GM23338 (cell line): ENCODE data around the gene RAD51B. TPM values are rescaled to one million over a fixed set of nuclear protein-coding genes. Genes with fewer than 3 reads are reported as not detected.

Source experiments
- ATAC-seq: fragments of 200-7000 bp; cut with Tn5 transposase; 3 replicates; pipeline ENCODE4 v1.9.1; 2020
- DNase-seq: peaks from one replicate; pipeline ENCODE4 v3.0.0-alpha.2; 2015; ENCODE audit warnings: low spot score
- H2AFZ ChIP-seq: fragments of 200-600 bp; sonication (generic); 2 replicates; pipeline ENCODE4 v1.8.0; 2016; ENCODE audit warnings: antibody characterized with exemption, mild to moderate bottlenecking, moderate library complexity
- H3F3A ChIP-seq: fragments of 200-600 bp; sonication (generic); replicated peaks from 2 replicates; pipeline ENCODE4 v1.8.0; 2017; ENCODE audit warnings: antibody characterized with exemption, mixed run types, low read depth
- H3K27ac ChIP-seq: fragments of 200-600 bp; sonication (generic); 2 replicates; pipeline ENCODE4 v1.6.1; 2016; ENCODE audit warnings: low read depth
- H3K27me3 ChIP-seq: fragments of 200-600 bp; sonication (generic); 2 replicates; pipeline ENCODE4 v1.8.0; 2016; ENCODE audit warnings: mild to moderate bottlenecking, mixed run types, moderate library complexity; ENCODE audit not compliant: insufficient read depth
- H3K36me3 ChIP-seq: fragments of 200-600 bp; sonication (generic); 2 replicates; pipeline ENCODE4 v1.8.0; 2016; ENCODE audit warnings: mild to moderate bottlenecking; ENCODE audit not compliant: insufficient read depth
- H3K4me1 ChIP-seq: fragments of 200-600 bp; sonication (generic); 2 replicates; pipeline ENCODE4 v1.8.0; 2016; ENCODE audit warnings: mild to moderate bottlenecking, moderate library complexity; ENCODE audit not compliant: insufficient read depth
- H3K4me2 ChIP-seq: fragments of 200-600 bp; sonication (generic); 2 replicates; pipeline ENCODE4 v1.7.1; 2017; ENCODE audit warnings: mixed run types
- H3K4me3 ChIP-seq: fragments of 200-600 bp; sonication (generic); 2 replicates; pipeline ENCODE4 v1.6.1; 2016; ENCODE audit warnings: mixed run types
- H3K79me2 ChIP-seq: fragments of 200-600 bp; sonication (generic); replicated peaks from 2 replicates; pipeline ENCODE4 v1.8.0; 2017; ENCODE audit warnings: mild to moderate bottlenecking; ENCODE audit not compliant: insufficient read depth
- H3K9me2 ChIP-seq: fragments of 200-600 bp; sonication (generic); 2 replicates; pipeline ENCODE4 v1.8.0; 2017; ENCODE audit not compliant: insufficient read depth
- H4K20me1 ChIP-seq: fragments of 200-600 bp; sonication (generic); replicated peaks from 2 replicates; pipeline ENCODE4 v1.8.0; 2017; ENCODE audit warnings: mild to moderate bottlenecking; ENCODE audit not compliant: insufficient read depth
- H3K27ac Mint-ChIP-seq: 2 replicates; pipeline ENCODE4 v1.8.0; 2020; ENCODE audit warnings: inconsistent platforms, mild to moderate bottlenecking, moderate library complexity, mixed read lengths
- H3K27me3 Mint-ChIP-seq: 3 replicates; pipeline ENCODE4 v1.8.0; 2022; ENCODE audit warnings: low read depth, mild to moderate bottlenecking, moderate library complexity, mixed read lengths, inconsistent platforms; ENCODE audit not compliant: insufficient read depth, poor library complexity
- H3K36me3 Mint-ChIP-seq: 3 replicates; pipeline ENCODE4 v1.8.0; 2021; ENCODE audit warnings: low read depth, mild to moderate bottlenecking, inconsistent platforms, moderate library complexity, mixed read lengths
- H3K4me1 Mint-ChIP-seq: 3 replicates; pipeline ENCODE4 v1.8.0; 2020; ENCODE audit warnings: mild to moderate bottlenecking, inconsistent platforms, mixed read lengths
- H3K4me3 Mint-ChIP-seq: 3 replicates; pipeline ENCODE4 v1.8.0; 2021; ENCODE audit warnings: moderate library complexity, mild to moderate bottlenecking, inconsistent platforms, mixed read lengths
- H3K9me3 Mint-ChIP-seq: 3 replicates; pipeline ENCODE4 v1.8.0; 2020; ENCODE audit warnings: moderate library complexity, mild to moderate bottlenecking, inconsistent platforms, mixed read lengths
- CREB1 ChIP-seq: fragments of 250-450 bp; sonication (Bioruptor Pico); IDR thresholded peaks from 2 replicates; pipeline ENCODE4 v1.5.0; 2020; ENCODE audit warnings: low read depth, mild to moderate bottlenecking, moderate library complexity
- CTCF ChIP-seq, 2 experiments: fragments of 200-600 bp in 1 of 2; sonication (generic) in 1 of 2; conservative IDR thresholded peaks; 2 replicates each; pipeline versions ENCODE4 v1.5.1 to v1.6.1; 2016 to 2017; ENCODE audit warnings: antibody characterized with exemption in 2 of 2, low read depth in 2 of 2, mild to moderate bottlenecking in 2 of 2, moderate library complexity in 1 of 2
- ETS1 ChIP-seq: IDR thresholded peaks from 2 replicates; pipeline ENCODE4 v1.6.1; 2016; ENCODE audit warnings: antibody characterized with exemption
- EZH2 ChIP-seq: fragments of 200-600 bp; sonication (generic); IDR thresholded peaks from one replicate; pipeline ENCODE4 v1.8.0; 2017; ENCODE audit warnings: antibody characterized with exemption, mild to moderate bottlenecking, low read depth; ENCODE audit not compliant: unreplicated experiment
- EZH2phosphoT487 ChIP-seq: fragments of 200-600 bp; sonication (generic); IDR thresholded peaks from one replicate; pipeline ENCODE4 v1.8.1; 2018; ENCODE audit warnings: antibody characterized with exemption; ENCODE audit not compliant: unreplicated experiment
- JUNB ChIP-seq: IDR thresholded peaks from one replicate; pipeline ENCODE4 v1.6.1; 2016; ENCODE audit warnings: antibody characterized with exemption; ENCODE audit not compliant: unreplicated experiment
- NANOG ChIP-seq: IDR thresholded peaks from 2 replicates; pipeline ENCODE4 v1.6.1; 2016; ENCODE audit warnings: antibody characterized with exemption, borderline replicate concordance
- STAT1 ChIP-seq: IDR thresholded peaks from one replicate; pipeline ENCODE4 v1.6.1; 2016; ENCODE audit warnings: antibody characterized with exemption; ENCODE audit not compliant: unreplicated experiment
- ZNF114 ChIP-seq: fragments of 250-450 bp; sonication (Bioruptor Pico); IDR thresholded peaks from 2 replicates; pipeline ENCODE4 v1.5.0; 2020; ENCODE audit warnings: mild to moderate bottlenecking, moderate library complexity
- ZNF331 ChIP-seq: fragments of 250-450 bp; sonication (Bioruptor Pico); IDR thresholded peaks from 2 replicates; pipeline ENCODE4 v1.5.0; 2020; ENCODE audit warnings: low read depth, mild to moderate bottlenecking, moderate library complexity
- ZNF462 ChIP-seq: fragments of 250-450 bp; sonication (Bioruptor Pico); IDR thresholded peaks from 2 replicates; pipeline ENCODE4 v1.5.0; 2020; ENCODE audit warnings: mild to moderate bottlenecking, moderate library complexity
- polyA plus RNA-seq: library from polyadenylated mRNA; unstranded; fragments of >200 nt; fragmentation: Nextera tagmentation; extraction: Ambion mirVana; gene quantifications from 2 replicates; pipeline ENCODE4 v1.2.1, GENCODE V29; 2016
- total RNA-seq: library from RNA; depleted of rRNA; stranded (reverse); fragments of >200 nt; shearing (Covaris generic); gene quantifications from 2 replicates; pipeline ENCODE4 v1.2.3, GENCODE V29; 2014

The RAD51B gene
- total and polyA plus RNA-seq, 2 experiments from 2014 or later = 15.7 to 29.1 TPM

- no peaks in the 10 kb centered on the region for H3K4me1 Mint-ChIP-seq
- Histone ChIP-seq H3F3A (no peaks in the 10 kb centered on the region), H3K4me2 (no peak overlapping the region), H3K79me2 (no peaks in the 10 kb centered on the region), H4K20me1 (no peaks in the 10 kb centered on the region), H2AFZ (no peak overlapping the region), H3K36me3 (no peaks in the 10 kb centered on the region), H3K4me3 (no peak overlapping the region), H3K27me3 (no peaks in the 10 kb centered on the region), H3K9me2 (no peaks in the 10 kb centered on the region), H3K4me1 (peaks cover 11% of the 10 kb centered on the region), H3K27ac (no peak overlapping the region)
- no peak overlapping the region for H3K27ac Mint-ChIP-seq
- H3K4me3 Mint-ChIP-seq = no peak overlapping the region
- peaks cover 2% of the 10 kb centered on the region for H3K27me3 Mint-ChIP-seq
- DNase-seq = no peak
- H3K36me3 Mint-ChIP-seq = no peaks in the 10 kb centered on the region; the same call in 2 of the 3 replicates
- no peak for TF ChIP-seq EZH2
- no peak for TF ChIP-seq CREB1 (CRISPR knock-in tag)
- TF ChIP-seq CTCF (conservative IDR thresholded peaks at IDR 0.05; ENCODE audit: low read depth in 2 of 2) = no peak
- no peak for TF ChIP-seq NANOG
- TF ChIP-seq ZNF331 (CRISPR knock-in tag) = no peak
- TF ChIP-seq ZNF114 (CRISPR knock-in tag) = no peak
- no peak for TF ChIP-seq JUNB
- TF ChIP-seq EZH2phosphoT487 = no peak
- no peak for TF ChIP-seq STAT1
- TF ChIP-seq ZNF462 = no peak
- TF ChIP-seq ETS1 = no peak
- ATAC-seq = no peak
- H3K9me3 Mint-ChIP-seq = no peaks in the 10 kb centered on the region
Measured at GRCh38 chr14:68236582-68237458, 417.2 kb downstream of the RAD51B start.
